WTC11 (cell line): ENCODE results near the gene FOXA2.

Source experiments
- ATF1 ChIP-seq: sonication (generic); formaldehyde crosslinking; IDR thresholded peaks from 2 replicates; pipeline ENCODE4 v1.8.1; 2023; ENCODE audit warnings: mild to moderate bottlenecking, moderate library complexity, missing genetic modification reagents
- TF ChIP-seq, protein P1 (sequence below): sonication (generic); formaldehyde crosslinking; IDR thresholded peaks from 2 replicates; pipeline ENCODE4 v1.8.0; 2022; ENCODE audit warnings: mild to moderate bottlenecking, missing genetic modification reagents
- TF ChIP-seq, protein P2 (sequence below): fragments of 200-600 bp; IDR thresholded peaks from 2 replicates; pipeline ENCODE4 v1.8.0; 2022; ENCODE audit warnings: antibody characterized with exemption

DNA sequence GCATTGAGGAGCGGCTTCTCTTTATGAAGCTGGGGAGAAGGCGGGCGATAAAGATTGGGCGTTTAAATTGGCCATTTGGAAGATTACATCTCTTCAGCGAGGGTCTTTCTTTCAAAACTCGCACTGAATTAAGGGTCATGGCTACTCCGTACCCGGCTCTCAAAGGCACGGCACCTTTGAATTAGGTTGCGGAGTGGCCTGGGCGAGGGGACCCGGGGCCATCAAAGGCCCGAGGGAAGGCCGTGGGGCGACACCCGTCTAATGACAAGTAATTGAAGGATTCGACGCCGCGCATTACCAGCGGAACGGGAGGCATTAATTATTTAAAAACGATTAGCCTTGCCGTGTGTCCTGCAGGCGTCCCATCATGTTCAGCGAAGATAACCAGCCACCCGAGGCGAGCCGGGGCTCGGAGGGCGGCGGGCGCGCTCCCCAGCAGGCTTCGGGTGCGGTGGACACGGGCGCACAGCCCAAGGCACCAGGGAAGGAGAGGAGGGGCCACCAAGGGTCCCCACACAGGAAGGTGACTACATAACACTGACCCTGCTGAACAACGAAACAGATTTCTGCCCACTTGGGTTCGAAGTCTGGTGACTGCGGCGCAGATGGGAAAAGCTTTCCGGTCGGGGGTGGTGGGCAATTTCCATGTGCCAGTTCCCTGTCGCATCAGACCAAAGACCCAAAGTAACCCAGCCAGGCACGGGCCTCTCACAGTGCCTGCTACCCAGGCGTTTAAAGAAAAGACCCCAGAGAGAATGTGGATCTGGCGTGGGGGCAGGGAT lies 7.4 kb downstream of the FOXA2 start:
- TF ChIP-seq ATF1 (CRISPR knock-in tag): no peak
- TF ChIP-seq, protein P1, sequence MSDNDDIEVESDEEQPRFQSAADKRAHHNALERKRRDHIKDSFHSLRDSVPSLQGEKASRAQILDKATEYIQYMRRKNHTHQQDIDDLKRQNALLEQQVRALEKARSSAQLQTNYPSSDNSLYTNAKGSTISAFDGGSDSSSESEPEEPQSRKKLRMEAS: no peak
- TF ChIP-seq, protein P2, sequence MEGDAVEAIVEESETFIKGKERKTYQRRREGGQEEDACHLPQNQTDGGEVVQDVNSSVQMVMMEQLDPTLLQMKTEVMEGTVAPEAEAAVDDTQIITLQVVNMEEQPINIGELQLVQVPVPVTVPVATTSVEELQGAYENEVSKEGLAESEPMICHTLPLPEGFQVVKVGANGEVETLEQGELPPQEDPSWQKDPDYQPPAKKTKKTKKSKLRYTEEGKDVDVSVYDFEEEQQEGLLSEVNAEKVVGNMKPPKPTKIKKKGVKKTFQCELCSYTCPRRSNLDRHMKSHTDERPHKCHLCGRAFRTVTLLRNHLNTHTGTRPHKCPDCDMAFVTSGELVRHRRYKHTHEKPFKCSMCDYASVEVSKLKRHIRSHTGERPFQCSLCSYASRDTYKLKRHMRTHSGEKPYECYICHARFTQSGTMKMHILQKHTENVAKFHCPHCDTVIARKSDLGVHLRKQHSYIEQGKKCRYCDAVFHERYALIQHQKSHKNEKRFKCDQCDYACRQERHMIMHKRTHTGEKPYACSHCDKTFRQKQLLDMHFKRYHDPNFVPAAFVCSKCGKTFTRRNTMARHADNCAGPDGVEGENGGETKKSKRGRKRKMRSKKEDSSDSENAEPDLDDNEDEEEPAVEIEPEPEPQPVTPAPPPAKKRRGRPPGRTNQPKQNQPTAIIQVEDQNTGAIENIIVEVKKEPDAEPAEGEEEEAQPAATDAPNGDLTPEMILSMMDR: no peak
